Measurements from ENCODE around the gene NTN4. TPM values are rescaled to one million over a fixed set of nuclear protein-coding genes. Genes with fewer than 3 reads are reported as not detected.

NTN4 gene
- polyA plus RNA-seq, 1 of the 3 experiments (the other 2 are of a cell fraction): 0.08 TPM

GRCh38 chr12:95672166-95672565 lies 118.4 kb downstream of the NTN4 start (continued):
- TF ChIP-seq EZH2phosphoT487 (IDR thresholded peaks at IDR 0.05; ENCODE audit: borderline replicate concordance, low read depth) (no peak), FOSL2 (IDR thresholded peaks at IDR 0.05; ENCODE audit: borderline replicate concordance, low read depth) (no peak), CTCF (IDR thresholded peaks at IDR 0.05) (no peak), SMC3 (IDR thresholded peaks at IDR 0.05; ENCODE audit: low read depth, low read length) (no peak), MXI1 (IDR thresholded peaks at IDR 0.05; ENCODE audit: low read depth, low read length) (no peak), USF1 (IDR thresholded peaks at IDR 0.05; ENCODE audit: borderline replicate concordance, low read depth) (no peak), GABPA (IDR thresholded peaks at IDR 0.05; ENCODE audit: low read depth) (no peak), ELF1 (IDR thresholded peaks at IDR 0.05) (no peak)

- no peaks in the 10 kb centered on the region for H3K79me2 ChIP-seq (ENCODE audit: insufficient read depth)
- H3K9me3 ChIP-seq: no peaks in the 10 kb centered on the region
- DNase-seq: no peak
- H2AFZ ChIP-seq (ENCODE audit: low read depth): no peak overlapping the region
- no peak overlapping the region for H3K4me3 ChIP-seq (ENCODE audit: low read depth in 2 of 2, low read length in 1 of 2)
- no peaks in the 10 kb centered on the region for H3K9me2 ChIP-seq
- H3F3A ChIP-seq (replicated peaks; ENCODE audit: insufficient read depth): no peaks in the 10 kb centered on the region
- no peaks in the 10 kb centered on the region for H3K27me3 ChIP-seq (ENCODE audit: insufficient read depth)
- no peaks in the 10 kb centered on the region for H3K36me3 ChIP-seq (replicated peaks in 1 of 2; ENCODE audit: control insufficient read depth in 1 of 2, insufficient read depth in 2 of 2, low read length in 1 of 2)
- no peak overlapping the region for H3K4me2 ChIP-seq
- H3K4me1 ChIP-seq (ENCODE audit: control insufficient read depth in 1 of 2, insufficient read depth in 2 of 2, low read depth in 1 of 2, low read length in 1 of 2): peaks cover 0 to 10% of the 10 kb centered on the region in 2 experiments; a peak in 3 of 4 replicates
- H3K9ac ChIP-seq: no peak overlapping the region
- WGBS (ENCODE audit: low lambda C conversion rate): 69% methylated on average over 6 of the region's 6 CpGs
- ChIA-PET POLR2A (no interaction called here), CTCF (no interaction called here)
- H4K20me1 ChIP-seq (ENCODE audit: insufficient read depth): no peaks in the 10 kb centered on the region
- no peak overlapping the region for H3K27ac ChIP-seq (ENCODE audit: low read depth in 2 of 2, low read length in 1 of 2)
- TF ChIP-seq GATA2 (CRISPR knock-in tag; IDR thresholded peaks at IDR 0.05) (no peak), ZBTB33 (IDR thresholded peaks at IDR 0.05; ENCODE audit: borderline replicate concordance, low read depth) (no peak), NRF1 (IDR thresholded peaks at IDR 0.05; ENCODE audit: low read depth, low read length) (no peak), RFX5 (IDR thresholded peaks at IDR 0.05; ENCODE audit: low read length) (no peak), SMC3 (IDR thresholded peaks at IDR 0.05; ENCODE audit: low read depth, low read length) (no peak), CTCF (IDR thresholded peaks at IDR 0.05) (no peak), MXI1 (IDR thresholded peaks at IDR 0.05; ENCODE audit: low read depth, low read length) (no peak), TCF12 (IDR thresholded peaks at IDR 0.05) (no peak), EZH2phosphoT487 (IDR thresholded peaks at IDR 0.05; ENCODE audit: borderline replicate concordance, low read depth) (no peak), EP300 (IDR thresholded peaks at IDR 0.05; ENCODE audit: borderline replicate concordance in 1 of 2, low read depth in 1 of 2, low read length in 1 of 2) (no peak), NFIC (IDR thresholded peaks at IDR 0.05; ENCODE audit: borderline replicate concordance) (no peak), USF2 (IDR thresholded peaks at IDR 0.05; ENCODE audit: borderline replicate concordance, low read depth, low read length) (no peak), REST (IDR thresholded peaks at IDR 0.05; ENCODE audit: low read depth, low read length) (no peak), CHD2 (IDR thresholded peaks at IDR 0.05; ENCODE audit: low read length, partially characterized antibody) (no peak), JUND (IDR thresholded peaks at IDR 0.05) (no peak)
Measured at GRCh38 chr12:95671265-95671664, 119.3 kb downstream of the NTN4 start.
